GM10248 (cell line): Measurements from ENCODE around the gene SPOCK2.

ENCODE experiments used
- CTCF ChIA-PET: fragments of 300-600 bp; sonication (Branson Sonifier 250); formaldehyde crosslinking; extraction: SDS; loops from one replicate; lab custom pipeline; 2021; ENCODE audit warnings: antibody characterized with exemption; lab: Yijun Ruan, JAX
- POLR2A ChIA-PET: fragments of 350-650 bp; sonication (Branson Sonifier 250); formaldehyde crosslinking; extraction: SDS; loops from one replicate; lab custom pipeline; 2020; ENCODE audit warnings: antibody characterized with exemption; lab: Yijun Ruan, JAX
- DNase-seq: peaks from one replicate; pipeline ENCODE4 v3.0.0; 2012; ENCODE audit errors: extremely low spot score
- TF ChIP-seq, protein P1 (sequence below): IDR thresholded peaks from 2 replicates; pipeline ENCODE4 v1.5.1; 2012; ENCODE audit warnings: mild to moderate bottlenecking, low read depth; ENCODE audit errors: extremely low read depth, missing control alignments, control extremely low read depth

The SPOCK2 gene

DNA sequence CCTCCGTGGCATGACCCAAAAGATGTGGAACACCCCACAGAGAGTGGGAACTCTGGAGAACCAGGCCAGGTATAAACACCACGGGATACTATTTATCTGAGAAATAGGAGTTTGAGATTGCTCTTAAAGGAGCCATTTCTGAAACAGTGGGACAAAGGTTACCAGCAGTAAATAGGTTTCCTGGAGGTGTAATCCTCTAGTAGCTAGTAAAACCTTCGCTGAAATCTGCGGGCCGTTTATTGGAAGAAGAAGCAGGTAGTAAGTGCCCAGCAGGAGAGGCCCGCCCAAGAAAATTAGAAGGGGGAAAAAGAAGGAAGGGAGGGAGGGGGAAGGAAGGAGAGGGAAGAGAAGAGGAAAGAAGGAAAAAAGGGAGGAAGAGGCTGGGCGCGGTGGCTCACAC, 72.5 kb downstream of the SPOCK2 start:
- no peak for DNase-seq
- CTCF ChIA-PET: interaction anchor here (1.3 kb wide), 1 partner anchor 32 kb away, joined by 5 read pairs; no protein-coding TSS in a partner anchor
- TF ChIP-seq, protein P1, sequence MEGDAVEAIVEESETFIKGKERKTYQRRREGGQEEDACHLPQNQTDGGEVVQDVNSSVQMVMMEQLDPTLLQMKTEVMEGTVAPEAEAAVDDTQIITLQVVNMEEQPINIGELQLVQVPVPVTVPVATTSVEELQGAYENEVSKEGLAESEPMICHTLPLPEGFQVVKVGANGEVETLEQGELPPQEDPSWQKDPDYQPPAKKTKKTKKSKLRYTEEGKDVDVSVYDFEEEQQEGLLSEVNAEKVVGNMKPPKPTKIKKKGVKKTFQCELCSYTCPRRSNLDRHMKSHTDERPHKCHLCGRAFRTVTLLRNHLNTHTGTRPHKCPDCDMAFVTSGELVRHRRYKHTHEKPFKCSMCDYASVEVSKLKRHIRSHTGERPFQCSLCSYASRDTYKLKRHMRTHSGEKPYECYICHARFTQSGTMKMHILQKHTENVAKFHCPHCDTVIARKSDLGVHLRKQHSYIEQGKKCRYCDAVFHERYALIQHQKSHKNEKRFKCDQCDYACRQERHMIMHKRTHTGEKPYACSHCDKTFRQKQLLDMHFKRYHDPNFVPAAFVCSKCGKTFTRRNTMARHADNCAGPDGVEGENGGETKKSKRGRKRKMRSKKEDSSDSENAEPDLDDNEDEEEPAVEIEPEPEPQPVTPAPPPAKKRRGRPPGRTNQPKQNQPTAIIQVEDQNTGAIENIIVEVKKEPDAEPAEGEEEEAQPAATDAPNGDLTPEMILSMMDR: no peak
- POLR2A ChIA-PET: no interaction called here

DNA sequence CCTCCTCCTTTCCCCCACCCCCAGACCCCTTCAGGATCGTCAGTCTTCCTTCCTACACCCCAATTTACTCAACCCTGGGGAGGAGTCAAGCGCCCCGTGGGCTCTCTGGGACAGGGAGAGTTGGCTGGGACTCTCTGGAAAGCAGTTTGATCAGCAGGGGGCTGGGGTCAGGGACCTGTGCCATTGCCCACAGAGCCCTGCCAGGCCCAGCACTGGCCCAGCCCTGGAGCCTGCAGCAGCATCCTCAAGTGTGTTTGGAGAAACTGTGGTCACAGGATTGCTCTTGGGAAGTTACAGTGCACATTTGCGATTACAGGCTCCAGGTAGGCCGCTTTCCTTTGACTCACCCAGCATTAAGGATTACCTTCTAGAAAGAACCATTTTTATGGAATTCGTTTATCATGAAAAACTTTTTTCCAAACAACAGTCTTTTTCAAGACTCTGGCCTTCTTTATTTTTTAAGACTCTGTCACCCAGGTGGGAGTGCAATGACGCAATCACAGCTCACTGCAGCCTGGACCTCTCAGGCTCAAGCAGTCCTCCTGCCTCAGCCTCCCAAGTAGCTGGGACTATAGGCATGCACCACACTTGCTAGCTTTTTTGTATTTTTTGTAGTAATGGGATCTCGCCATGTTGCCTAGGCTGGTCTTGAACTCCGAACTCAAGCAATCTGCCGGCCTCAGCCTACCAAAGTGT, 73.4 kb downstream of the SPOCK2 start:
- ChIA-PET CTCF (interaction anchor here (1.0 to 1.3 kb wide), 3 partner anchors 10 to 60 kb away, joined by 3 to 5 read pairs (median 3); no protein-coding TSS in a partner anchor), POLR2A (no interaction called here)
- no peak for DNase-seq
- TF ChIP-seq, protein P1: no peak

DNA sequence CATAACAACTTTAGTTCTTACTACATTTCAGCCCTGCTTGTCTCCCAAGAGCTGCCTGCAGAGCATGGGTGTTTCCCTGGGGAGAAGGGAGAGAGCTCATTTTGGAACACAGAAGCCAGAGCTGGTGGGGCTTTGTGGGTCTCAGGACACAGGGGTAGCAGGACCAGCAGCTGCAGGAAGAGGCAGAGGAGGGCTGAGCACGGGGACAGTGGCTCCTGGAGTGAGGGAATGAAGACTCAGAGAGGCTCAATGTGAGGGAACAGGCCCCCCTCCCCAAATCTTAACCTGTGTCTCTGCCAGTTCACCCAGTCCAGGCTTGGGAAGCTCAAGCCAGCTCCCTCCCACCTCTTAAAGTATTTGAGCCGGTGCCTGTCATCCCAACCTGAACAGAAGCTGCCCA, 74.2 kb downstream of the SPOCK2 start:
- TF ChIP-seq, protein P1: no peak
- ChIA-PET POLR2A (no interaction called here), CTCF (interaction anchor here (0.8 to 2.6 kb wide), 5 partner anchors 10 to 81 kb away, joined by 3 to 10 read pairs (median 3); no protein-coding TSS in a partner anchor)
- no peak for DNase-seq

DNA sequence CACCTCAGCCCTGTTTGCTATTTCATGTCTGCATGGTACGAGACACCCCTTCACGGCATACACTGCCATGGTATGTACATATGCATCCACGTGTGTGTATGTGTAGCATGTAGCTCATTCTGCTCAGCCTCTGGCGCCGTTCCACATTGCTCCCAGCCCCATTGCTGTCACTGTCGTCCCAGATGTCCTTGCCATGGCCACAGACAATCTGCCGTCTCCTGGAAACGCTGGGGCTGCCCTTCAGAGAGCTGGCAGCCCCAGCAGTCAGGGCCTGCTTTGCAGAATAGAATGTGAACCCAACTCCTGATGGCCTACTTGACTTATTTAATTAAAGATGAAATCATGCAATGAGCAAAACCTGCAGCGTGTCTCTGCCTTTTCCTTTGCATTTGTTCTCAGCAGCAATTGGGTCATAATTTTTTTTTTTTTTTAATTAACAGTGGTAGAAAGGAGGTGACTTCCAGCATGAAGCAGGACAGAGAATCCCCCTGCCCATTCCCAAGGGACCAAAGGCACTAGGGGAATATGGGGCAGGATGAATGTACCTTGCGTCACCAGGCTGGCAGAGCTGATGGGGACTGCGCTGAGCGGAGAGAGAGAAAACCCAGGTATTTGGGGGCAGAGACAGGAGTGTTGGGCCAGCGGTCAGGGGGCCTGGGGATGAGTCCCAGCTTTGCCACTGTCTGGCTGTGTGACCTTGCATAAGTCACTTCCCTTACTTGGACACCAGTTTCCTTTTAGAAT, 75.0 kb downstream of the SPOCK2 start:
- ChIA-PET POLR2A (no interaction called here), CTCF (interaction anchor here (0.7 to 2.6 kb wide), 5 partner anchors 9 to 80 kb away, joined by 3 to 10 read pairs (median 3); no protein-coding TSS in a partner anchor)
- no peak for DNase-seq

DNA sequence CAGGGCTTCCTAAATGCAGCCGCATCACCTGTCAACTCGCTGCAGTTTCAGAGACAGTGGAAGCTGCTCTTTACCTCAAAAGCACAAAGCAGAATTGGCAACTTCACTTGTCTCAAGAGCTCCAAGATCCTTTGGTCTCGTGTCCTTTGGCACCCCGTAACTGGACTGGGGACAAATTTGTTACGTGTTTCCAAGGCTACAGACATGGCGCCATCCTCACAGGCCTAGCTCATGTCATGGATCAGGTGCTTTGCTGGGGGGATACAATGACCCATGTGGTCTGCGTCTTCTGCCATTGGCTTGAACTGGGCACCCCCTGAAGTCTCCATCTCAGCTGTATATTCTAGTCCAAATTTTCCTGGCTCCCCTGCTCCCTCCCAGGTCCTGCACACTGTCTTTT, 75.6 kb downstream of the SPOCK2 start:
- TF ChIP-seq, protein P1: no peak
- CTCF ChIA-PET: interaction anchor here (0.7 to 2.6 kb wide), 3 partner anchors 10 to 35 kb away, joined by 3 to 10 read pairs (median 3); no protein-coding TSS in a partner anchor
- DNase-seq: no peak
- POLR2A ChIA-PET: no interaction called here

More for the DNA sequence above, 75.0 kb downstream of the SPOCK2 start:
- TF ChIP-seq, protein P1: no peak

DNA sequence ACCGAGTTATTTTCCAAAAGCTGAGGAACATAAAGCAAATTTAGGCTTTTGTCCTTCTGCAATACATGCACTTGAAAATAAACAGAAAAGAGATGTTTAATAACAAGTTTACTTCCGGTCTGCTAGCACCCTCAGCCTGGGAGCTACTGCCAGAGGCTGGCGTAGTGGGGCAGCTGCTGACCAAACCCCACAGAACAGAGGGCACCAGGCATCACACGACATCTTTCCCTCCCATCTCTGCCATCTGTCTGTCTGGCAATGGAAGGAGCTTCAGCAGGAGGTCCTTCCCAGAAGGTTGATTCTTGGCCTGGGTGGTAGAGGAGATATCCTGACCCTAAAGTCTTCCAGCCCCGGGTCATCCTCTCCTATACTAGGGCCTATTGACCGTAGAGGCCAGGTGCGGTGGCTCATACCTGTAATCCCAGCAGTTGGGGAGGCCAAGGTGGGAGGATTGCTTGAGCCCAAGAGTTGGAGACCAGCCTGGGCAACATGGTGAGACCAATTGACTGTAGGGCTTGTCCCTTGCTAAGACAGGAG, 76.3 kb downstream of the SPOCK2 start:
- ChIA-PET CTCF (interaction anchor here (1.0 to 2.6 kb wide), 3 partner anchors 9 to 96 kb away, joined by 3 to 10 read pairs (median 3); no protein-coding TSS in a partner anchor), POLR2A (no interaction called here)
- DNase-seq: no peak
- TF ChIP-seq, protein P1: no peak
